ENCODE results near the gene WNT7B. TPM values are rescaled to one million over a fixed set of nuclear protein-coding genes. Genes with fewer than 3 reads are reported as not detected.

Gene WNT7B
- total RNA-seq, 4 donors from 2014 or later, result 0.28 to 0.48 TPM; not detected in 2

DNA sequence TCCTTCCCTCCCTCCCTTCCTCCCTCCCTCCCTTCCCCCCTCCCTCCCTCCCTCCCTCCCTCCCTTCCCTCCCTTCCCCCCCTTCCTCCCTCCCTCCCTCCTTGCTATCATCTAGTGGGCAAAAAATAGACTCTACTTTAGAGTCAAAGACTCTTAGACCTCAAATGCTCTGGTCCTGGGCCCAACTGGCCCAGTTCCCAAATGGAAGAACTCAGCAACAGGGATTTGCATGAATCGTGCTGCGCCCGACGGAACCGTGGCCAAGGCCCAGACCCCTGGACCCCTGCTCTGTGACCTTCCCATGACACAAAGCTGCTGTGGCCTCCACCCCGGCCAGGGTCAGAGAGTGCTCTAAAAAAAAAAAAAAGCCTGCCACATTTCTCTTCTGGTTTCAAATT is 97.4 kb downstream of the WNT7B start:
- DNase-seq (ENCODE audit: low spot score) (no peak), ATAC-seq (ENCODE audit: low FRiP score) (no peak)
- TF ChIP-seq, protein P1, sequence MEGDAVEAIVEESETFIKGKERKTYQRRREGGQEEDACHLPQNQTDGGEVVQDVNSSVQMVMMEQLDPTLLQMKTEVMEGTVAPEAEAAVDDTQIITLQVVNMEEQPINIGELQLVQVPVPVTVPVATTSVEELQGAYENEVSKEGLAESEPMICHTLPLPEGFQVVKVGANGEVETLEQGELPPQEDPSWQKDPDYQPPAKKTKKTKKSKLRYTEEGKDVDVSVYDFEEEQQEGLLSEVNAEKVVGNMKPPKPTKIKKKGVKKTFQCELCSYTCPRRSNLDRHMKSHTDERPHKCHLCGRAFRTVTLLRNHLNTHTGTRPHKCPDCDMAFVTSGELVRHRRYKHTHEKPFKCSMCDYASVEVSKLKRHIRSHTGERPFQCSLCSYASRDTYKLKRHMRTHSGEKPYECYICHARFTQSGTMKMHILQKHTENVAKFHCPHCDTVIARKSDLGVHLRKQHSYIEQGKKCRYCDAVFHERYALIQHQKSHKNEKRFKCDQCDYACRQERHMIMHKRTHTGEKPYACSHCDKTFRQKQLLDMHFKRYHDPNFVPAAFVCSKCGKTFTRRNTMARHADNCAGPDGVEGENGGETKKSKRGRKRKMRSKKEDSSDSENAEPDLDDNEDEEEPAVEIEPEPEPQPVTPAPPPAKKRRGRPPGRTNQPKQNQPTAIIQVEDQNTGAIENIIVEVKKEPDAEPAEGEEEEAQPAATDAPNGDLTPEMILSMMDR (IDR thresholded peaks at IDR 0.05), result no peak

DNA sequence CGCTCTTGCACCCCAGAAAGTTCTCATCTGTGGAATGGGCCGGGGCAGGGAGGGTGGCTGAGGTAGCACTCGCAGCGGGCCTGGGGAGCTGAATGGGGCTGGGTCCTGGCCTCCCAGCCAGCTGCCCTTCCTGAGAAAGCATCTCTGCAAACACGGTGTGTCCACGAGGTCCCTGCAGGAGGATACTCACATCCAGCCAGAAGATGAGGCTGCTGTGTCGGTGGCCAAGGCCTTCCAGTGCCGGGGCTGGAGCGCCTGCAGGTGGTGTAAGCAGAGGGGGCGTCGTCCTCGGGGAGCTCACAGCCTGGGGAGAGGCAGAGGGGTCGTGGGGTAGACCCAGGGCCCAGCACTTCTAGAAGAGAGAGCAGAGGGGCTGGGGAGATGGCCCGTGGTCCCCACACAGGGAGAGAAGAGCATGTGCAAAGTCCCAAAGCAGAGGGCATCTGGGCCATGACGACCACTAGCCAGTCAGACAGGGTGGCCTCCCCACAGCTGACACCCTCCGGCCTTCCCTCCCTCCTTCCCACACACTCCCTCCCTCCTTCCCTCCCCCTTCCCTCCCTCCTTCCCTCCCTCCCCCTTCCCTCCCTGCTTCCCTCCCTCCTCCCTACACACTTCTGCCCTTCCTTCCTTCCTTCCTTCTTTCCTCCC is 97.9 kb downstream of the WNT7B start:
- TF ChIP-seq, protein P1 (IDR thresholded peaks at IDR 0.05), result no peak
- ATAC-seq (ENCODE audit: low FRiP score), result no peak
- peak; percentile 0 for DNase-seq (ENCODE audit: low spot score)

DNA sequence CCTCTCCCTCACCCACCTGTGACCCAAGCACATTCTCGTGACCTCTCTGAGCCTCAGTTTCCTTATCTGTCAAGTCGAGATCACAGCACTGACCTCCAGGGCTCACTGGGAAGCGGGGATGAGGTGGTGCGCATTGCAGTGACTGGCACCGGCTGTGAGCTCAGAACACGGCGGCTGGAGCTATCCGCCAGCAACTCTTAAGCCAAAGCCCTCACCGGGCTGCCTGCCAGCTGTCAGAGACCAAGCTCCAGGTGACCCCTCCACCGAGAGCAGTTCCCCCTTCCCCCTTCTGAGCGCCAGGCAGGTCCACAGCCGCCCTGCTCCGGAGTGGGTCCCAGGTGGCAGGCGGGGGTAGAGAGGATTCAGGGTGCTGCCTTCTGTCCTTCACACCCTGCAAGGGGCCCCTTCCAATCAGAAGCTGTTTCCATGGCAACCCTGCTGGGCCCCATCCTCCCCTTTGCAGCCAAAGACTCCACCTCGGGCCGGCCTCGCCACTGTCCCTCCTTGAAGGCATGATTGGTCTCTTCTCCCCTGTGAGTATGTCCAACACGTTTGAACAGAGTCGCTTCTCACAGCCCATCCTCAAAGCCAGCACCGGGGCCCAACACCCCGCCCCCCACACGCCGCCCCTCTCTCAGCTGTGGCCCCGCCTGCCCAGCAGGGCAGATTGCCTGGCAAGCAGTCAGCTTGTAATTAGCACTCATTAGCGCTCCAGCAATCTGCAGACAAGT is 98.7 kb downstream of the WNT7B start:
- ATAC-seq (ENCODE audit: low FRiP score) (no peak), DNase-seq (ENCODE audit: low spot score) (peak; percentile 17)
- TF ChIP-seq, protein P1 (IDR thresholded peaks at IDR 0.05), result no peak

DNA sequence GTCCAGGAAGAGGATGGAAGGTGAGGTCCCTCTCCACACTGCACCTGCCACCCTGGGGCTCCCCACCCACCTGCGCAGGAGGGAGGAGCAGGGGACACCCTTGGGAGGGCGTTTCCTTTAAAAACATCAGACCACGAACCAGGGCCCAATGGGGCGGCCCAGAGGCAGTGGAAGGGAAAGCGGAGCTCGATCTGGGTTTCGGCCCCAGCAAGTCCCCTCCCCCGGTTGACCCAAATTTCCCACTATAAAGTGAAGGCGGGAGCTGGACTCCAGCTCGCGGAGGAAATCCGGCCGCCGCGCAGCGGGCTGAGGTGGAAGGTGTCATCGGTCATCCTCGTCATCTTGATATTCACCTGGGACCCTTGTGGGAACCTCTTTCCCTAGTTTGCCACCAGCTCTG is 99.3 kb downstream of the WNT7B start:
- TF ChIP-seq, protein P1 (IDR thresholded peaks at IDR 0.05), result no peak
- ATAC-seq (ENCODE audit: low FRiP score) (no peak), DNase-seq (ENCODE audit: low spot score) (peak; percentile 7)

DNA sequence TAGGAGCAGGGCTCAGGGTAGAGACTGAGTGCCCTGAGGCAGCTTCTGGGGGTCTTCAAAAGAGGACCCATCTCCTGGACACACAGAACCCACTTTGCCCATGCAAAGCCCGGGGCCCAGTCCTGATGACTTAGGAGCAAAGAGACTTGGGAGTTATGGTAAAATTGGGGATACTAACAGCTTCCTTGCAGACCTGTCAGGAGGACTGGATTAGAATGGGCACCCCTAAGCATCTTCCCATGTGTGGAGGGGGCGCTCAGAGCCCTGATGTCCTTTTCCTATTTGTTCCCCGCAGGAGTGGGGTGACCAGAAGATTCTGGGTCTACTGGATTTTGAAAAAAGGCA is 100.0 kb downstream of the WNT7B start:
- no peak for DNase-seq (ENCODE audit: low spot score)
- TF ChIP-seq, protein P1 (IDR thresholded peaks at IDR 0.05), result no peak
- ATAC-seq (ENCODE audit: low FRiP score), result no peak

DNA sequence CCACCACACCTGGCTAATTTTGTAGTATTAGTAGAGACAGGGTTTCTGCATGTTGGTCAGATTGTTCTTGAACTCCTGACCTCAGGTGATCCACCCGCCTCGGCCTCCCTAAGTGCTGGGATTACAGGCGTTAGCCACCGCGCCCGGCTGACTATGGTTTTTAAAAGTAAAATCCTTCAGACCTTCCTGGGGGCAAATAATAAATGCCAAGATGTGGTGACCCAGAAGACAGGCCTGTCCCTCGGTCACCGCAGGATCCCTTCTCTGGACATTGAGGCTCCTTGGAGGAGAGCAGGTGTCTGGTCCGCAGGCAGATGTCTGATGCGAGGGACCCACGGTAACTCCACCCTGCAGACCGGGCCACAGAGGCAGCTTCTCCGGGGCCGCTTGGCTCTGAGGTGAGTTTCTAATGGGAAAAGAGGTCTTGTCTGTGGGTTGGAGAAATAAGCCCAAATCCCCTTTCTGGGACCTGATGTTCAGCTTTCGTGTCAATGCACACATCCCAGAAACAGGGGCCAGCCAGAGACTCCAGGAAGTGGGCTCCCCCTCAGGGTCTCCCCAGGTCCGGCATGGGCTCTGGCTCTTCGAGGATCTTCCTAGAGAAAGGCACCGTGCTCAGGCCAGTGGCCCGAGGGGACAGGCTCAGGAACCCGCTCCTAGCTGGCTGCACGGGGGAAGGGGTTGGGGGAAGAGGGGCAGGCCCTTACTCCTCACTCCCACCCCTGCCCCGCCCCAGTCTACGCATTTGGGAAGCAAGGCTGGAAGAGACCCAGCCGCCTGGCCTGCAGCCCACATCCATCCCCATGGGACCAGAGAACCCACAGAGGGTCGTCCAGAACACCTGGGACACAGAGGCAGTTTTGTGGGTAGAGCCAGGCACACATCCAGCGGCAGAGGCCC is 100.6 kb downstream of the WNT7B start:
- peak; percentile 12 for DNase-seq (ENCODE audit: low spot score)
- no peak for ATAC-seq (ENCODE audit: low FRiP score)
- TF ChIP-seq, protein P1 (IDR thresholded peaks at IDR 0.05), result no peak

Data from omental fat pad (tissue), 4 donors.